Effector CD8-positive, alpha-beta T cell (primary cell): ENCODE measurements around the gene XPR1.

Source experiments
- DNase-seq: peaks from one replicate; lab custom pipeline; 2025; lab: John Stamatoyannopoulos, UW

XPR1 gene

DNA sequence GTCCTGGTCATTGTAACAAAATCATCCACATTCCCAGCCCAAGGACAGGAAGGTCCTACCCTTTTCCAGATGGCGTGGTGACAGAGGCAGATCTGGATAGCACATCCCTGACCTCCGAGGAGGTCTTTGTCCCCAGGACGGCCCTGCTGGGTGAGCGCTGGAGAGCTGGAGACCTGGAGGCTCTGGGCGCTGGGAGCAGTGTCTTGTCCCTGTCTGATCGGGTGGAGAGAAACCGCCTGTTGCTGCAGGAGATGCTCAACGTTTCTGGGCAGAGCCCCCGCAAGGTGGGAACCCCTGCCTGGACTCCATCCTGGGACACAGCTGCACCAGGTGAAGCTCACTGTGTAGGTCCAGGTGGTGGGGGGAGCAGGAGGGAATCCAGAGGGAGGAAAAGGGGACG, 284.9 kb downstream of the XPR1 start:
- DNase-seq = no peak

GRCh38 chr1:180917306-180918065, 285.7 kb downstream of the XPR1 start:
- no peak for DNase-seq

DNA sequence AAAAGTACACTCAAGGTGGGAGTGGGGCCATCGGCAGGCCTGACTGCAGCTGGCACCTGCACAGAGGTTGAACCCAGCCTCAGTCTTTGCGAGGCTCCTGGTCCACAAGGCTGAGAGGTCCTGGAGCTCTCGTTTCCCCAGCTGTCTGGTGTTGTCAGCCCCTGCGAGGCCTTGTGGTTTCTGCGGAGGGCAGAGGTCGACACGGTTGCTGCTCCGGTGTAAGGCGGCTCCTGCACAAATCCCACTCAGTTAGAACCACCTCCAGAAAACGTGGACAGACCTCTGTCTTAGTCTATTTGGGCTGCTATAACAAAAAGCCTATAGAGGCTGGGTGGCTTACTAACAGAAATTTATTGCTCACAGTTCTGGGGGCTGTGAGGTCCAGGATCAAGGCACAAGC, 286.7 kb downstream of the XPR1 start:
- no peak for DNase-seq

DNA sequence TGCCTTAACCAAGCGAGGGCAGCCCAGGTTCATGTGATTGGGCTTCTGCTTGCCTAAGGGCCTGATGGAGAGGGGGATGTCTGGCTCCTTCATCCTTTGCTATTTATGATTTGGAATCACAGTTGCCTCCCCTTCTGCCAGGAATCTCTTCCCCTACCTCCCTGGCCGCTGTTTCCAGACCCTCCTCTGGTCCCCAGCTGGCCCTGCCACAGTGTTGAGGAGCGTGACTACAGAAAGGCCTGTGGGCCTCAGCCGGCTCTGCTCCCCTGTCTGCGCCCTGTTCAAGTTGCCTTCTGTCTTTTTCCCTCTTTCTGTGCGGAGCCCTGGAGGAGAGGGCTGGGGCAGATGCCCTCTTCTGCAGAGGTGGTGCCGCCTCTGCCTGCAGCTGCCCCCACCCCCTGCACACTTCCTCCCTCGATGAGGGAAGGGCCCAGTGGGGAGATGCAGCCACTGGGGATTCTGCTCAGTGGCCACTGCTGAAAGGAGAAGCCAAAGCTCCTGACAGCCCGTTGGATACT, 287.4 kb downstream of the XPR1 start:
- no peak for DNase-seq

DNA sequence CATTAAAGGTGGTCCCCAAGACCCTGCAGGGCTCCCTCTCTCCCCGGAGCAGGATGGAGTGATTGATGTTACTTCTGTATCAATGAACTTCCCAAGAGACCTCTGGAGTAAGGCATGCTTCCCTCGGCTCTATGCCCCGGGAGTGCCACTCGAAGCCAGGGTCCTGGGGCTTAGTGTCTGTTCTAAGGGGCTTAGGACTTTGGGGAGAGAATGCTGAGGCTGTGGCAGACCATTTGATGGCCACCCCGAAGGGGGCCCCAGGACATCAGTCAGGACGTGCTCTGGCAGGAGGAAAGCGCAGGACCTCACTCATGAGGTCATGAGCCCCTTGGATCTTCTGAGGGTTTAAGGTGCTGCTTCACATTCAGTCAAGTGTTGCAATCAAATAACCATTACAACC, 288.4 kb downstream of the XPR1 start:
- no peak for DNase-seq

GRCh38 chr1:180920702-180921101, 288.9 kb downstream of the XPR1 start:
- no peak for DNase-seq

- no peak for DNase-seq
Measured at GRCh38 chr1:180921386-180921785, 289.6 kb downstream of the XPR1 start.

- no peak for DNase-seq
Measured at GRCh38 chr1:180921891-180922630, 290.2 kb downstream of the XPR1 start.

DNA sequence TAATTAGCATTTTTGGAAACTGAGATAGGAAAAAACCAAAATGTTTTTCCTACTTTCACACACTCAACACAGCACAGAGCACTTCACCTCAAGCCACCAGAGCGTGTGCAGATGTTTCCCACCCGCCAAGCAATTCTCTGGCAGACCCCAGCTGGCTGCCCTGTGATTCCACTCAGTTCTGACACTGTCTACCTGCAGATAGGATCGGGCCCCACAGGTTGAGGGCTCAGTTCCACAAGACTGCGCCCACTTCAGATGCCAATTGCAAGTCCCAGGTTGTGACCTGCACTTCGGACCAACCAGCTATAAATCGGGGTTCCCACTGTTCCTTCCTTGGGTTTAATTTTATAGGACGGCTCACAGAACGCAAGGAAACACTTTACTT, 290.8 kb downstream of the XPR1 start:
- no peak for DNase-seq

GRCh38 chr1:180923021-180923841, 291.4 kb downstream of the XPR1 start:
- DNase-seq = no peak

DNA sequence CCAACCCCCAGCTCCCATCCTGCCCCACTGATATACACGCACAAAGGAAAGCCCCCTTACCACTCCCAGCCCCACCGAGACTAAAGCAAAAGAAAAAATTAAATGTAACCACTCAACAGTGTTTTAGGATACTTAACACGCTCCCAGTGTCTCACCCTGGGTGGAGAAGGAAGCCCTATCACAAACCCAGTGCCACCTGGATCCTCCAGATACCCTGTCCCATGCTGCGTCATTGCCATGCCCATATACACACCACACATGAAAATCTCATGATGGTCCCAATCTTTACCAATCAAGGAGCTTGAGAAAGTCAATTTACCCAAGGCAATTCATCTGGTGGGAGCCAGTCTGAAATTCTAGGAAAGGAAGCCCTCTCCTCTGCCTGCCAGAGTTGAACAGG, 292.1 kb downstream of the XPR1 start:
- DNase-seq = no peak

DNA sequence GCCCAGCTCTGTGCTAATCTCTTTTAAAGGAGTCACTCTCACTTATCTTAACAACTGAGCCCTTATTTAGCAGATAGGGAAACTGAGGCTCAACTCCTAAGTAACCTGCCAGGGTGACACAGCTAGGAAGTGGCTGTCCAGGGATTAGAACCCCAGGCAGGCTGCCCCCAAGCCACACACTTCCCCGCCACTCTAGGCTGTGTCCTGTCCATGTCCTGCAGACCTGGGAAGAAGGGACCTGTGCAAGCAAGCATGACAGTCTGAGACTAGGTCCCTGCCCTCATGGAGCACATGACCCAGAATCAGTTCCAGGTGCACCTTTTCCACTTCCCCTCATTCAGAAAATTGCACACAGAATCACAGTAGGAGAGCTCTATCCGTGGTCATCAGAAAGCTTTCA, 293.1 kb downstream of the XPR1 start:
- DNase-seq = no peak

- DNase-seq = no peak
Measured at GRCh38 chr1:180925471-180926051, 293.7 kb downstream of the XPR1 start.

GRCh38 chr1:180926164-180926981, 294.6 kb downstream of the XPR1 start:
- no peak for DNase-seq

DNA sequence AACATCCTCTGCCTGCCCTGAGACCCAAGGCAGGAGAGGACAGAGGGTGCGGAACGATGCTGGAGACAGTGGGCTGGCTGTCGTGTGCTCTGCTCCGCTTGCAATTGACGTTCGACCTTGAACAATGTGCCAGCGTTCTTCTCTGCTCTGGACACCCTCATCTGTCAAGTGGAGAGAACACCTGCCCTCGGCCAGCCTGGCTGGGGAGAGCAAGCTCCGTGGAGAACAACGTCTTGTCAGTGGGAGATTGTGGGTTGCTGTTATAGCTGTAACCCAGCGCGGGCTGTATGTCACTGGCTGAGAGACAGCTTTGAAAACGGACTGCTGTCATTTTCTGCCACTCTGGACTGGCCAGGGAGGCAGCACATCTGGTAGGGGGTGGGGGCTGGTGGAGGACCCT, 295.5 kb downstream of the XPR1 start:
- no peak for DNase-seq

- DNase-seq = no peak
Measured at GRCh38 chr1:180927841-180928240, 296.0 kb downstream of the XPR1 start.

- no peak for DNase-seq
Measured at GRCh38 chr1:180928331-180929230, 296.8 kb downstream of the XPR1 start.

DNA sequence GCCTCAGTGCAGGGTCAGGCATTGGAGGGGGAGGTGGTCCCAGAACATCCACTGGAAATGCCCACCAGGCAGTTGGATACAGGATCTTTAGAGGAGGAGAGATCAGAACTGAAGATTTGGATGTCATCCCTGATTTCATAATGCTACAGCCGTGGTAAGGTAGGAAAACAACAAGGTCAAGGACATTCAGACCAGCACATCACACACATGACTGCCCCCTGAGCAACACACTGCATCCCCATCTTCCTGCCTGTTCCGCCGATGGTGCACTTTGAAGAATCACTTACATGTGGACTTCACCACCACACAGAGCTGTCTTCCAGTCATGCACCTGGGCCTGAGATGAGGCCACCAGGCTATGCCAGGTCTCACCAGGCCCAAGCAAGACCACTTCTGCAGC, 297.6 kb downstream of the XPR1 start:
- DNase-seq = no peak

DNA sequence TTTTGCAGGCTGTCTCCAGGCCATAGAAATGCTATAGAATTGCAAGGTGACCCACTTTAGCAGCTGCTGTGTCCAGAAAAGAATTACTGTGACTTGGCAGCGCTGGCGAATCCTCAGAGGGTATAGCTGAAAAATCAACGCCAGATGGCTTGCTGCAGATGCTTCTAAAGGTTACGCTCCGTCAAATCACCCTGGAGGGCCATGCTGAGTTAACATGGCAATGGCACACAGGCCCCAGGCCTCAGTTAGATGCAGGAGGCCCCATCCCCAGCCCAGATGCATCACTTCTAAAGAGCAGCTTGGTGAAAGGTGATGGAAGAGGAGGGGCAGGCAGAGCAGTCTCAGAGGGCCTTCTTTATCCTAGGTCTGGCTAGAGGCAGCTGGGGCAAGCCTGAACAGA, 298.9 kb downstream of the XPR1 start:
- no peak for DNase-seq

DNA sequence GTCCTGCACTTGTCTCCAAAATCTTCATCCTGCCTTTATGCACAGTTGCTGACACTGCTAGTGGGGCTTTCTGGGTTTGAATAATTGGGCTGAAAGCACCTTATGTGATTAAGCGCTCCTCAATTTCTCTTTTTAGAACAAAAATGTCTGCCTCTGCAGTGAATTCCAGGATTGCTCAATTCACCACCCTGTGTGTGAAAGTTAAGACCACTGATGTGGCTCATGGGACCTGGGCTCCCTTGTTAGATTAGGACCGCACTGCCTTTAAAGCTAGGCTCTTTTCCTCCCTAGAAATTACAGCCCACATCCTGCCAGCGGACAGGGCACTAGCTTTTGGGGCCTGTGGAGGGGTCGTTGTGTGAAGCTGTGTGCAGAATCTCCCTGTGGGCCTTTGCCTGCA, 299.7 kb downstream of the XPR1 start:
- DNase-seq = no peak
